GM18861 (cell line): ENCODE measurements around the gene JAKMIP1.
"Not testable (repeated sequence)": the region's sequence is repeated elsewhere in the genome, so short reads cannot be mapped to it uniquely, and the experiment has no call there.

Experiments
- ATAC-seq: cut with Tn5 transposase; IDR thresholded peaks from one replicate; pipeline ENCODE4 v1.9.1; 2021; ENCODE audit not compliant: unreplicated experiment

The JAKMIP1 gene

GRCh38 chr4:5998333-5998936 is 201.9 kb downstream of the JAKMIP1 start:
- peak; percentile 74 for ATAC-seq

- no peak for ATAC-seq
Observed at GRCh38 chr4:5996641-5997040, 203.7 kb downstream of the JAKMIP1 start.

GRCh38 chr4:5995901-5996623 is 204.3 kb downstream of the JAKMIP1 start:
- no peak for ATAC-seq

- ATAC-seq, result no peak
Observed at GRCh38 chr4:5993876-5994811, 206.2 kb downstream of the JAKMIP1 start.

- not testable (repeated sequence) for ATAC-seq
Observed at GRCh38 chr4:5993346-5993745, 207.0 kb downstream of the JAKMIP1 start.

GRCh38 chr4:5992828-5993321 is 207.5 kb downstream of the JAKMIP1 start:
- no peak for ATAC-seq

- no peak for ATAC-seq
Observed at GRCh38 chr4:5992171-5992827, 208.1 kb downstream of the JAKMIP1 start.

- no peak for ATAC-seq
Observed at GRCh38 chr4:5991405-5991804, 208.9 kb downstream of the JAKMIP1 start.

GRCh38 chr4:5990446-5991160 is 209.7 kb downstream of the JAKMIP1 start:
- no peak for ATAC-seq

- no peak for ATAC-seq
Observed at GRCh38 chr4:5989236-5990225, 210.8 kb downstream of the JAKMIP1 start.

- ATAC-seq, result no peak
Observed at GRCh38 chr4:5988086-5988845, 212.1 kb downstream of the JAKMIP1 start.

GRCh38 chr4:5984843-5985242 is 215.5 kb downstream of the JAKMIP1 start:
- no peak for ATAC-seq

- ATAC-seq, result no peak
Observed at GRCh38 chr4:5982156-5982973, 218.0 kb downstream of the JAKMIP1 start.

- no peak for ATAC-seq
Observed at GRCh38 chr4:5980436-5981155, 219.8 kb downstream of the JAKMIP1 start.

- no peak for ATAC-seq
Observed at GRCh38 chr4:5979981-5980380, 220.4 kb downstream of the JAKMIP1 start.

GRCh38 chr4:5976921-5977320 is 223.4 kb downstream of the JAKMIP1 start:
- ATAC-seq, result no peak

GRCh38 chr4:5976431-5976830 is 223.9 kb downstream of the JAKMIP1 start:
- ATAC-seq, result no peak
